GM19438 (cell line): ENCODE data around the gene CD36.

ENCODE experiments used
- ATAC-seq: cut with Tn5 transposase; IDR thresholded peaks from one replicate; pipeline ENCODE4 v1.9.1; 2021; ENCODE audit warnings: low read depth; ENCODE audit not compliant: unreplicated experiment

CD36 gene

DNA sequence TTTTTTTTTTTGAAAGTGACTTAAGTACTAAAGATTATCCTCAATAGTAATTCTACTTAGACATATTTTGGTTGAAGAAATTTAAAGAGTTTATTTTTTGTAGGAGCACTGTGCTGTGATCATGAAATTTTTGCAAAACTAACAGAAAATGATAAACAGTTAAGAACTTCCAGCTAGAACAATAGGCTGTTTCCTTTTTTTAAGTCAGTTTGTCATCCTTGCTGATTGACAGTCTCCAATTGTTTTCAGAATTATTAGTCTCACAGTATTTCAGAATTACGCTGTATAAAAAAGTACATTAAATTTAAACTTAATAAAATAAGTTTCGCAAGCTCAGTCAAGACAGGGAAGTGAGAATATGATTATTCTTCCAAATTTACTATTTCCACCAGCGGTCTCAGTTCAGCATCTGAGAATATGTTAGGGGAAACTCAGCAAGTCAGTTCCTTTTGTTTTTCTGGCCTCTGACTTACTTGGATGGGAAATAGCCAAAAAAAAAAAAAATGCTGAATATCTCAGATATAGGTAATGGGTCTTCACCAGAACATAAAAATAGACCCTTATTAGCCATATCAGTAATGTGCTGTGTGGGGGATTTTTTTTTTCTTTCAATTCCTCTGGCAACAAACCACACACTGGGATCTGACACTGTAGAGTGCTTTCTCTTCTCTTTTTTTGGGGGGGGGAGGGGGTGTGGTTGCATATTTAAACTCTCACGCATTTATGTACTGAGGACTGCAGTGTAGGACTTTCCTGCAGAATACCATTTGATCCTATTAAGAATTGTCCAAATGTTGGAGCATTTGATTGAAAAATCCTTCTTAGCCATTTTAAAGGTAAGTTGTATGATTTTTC is at the start of gene CD36:
CD36 (plus strand) TSS at position 732 of the 855 bp plus-strand sequence. CDS start 8,099 bp downstream, outside the sequence.
- no peak for ATAC-seq

DNA sequence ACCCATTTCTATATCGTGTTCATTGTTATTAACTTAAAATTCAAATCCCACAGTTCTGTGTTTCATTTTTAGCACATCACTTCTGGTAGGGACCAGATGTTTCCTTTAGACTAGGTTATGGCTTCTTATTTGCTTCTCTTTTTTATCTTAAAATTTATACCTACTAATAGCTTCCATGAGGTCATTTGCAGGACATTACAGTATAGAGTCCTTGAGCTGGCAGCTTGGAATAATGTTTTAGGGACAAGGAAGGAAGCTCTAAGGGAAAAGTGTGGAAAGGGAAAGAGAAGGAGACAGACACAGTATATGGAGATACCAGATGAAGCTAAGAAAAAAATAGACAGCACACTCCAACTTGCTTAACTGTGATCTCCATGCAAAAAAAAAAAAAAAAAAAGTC is 48.8 kb upstream of the CD36 start:
- ATAC-seq, result no peak

- ATAC-seq, result no peak
Measured at GRCh38 chr7:80591654-80592053, 46.8 kb upstream of the CD36 start.

- no peak for ATAC-seq
Measured at GRCh38 chr7:80593869-80594586, 44.4 kb upstream of the CD36 start.

DNA sequence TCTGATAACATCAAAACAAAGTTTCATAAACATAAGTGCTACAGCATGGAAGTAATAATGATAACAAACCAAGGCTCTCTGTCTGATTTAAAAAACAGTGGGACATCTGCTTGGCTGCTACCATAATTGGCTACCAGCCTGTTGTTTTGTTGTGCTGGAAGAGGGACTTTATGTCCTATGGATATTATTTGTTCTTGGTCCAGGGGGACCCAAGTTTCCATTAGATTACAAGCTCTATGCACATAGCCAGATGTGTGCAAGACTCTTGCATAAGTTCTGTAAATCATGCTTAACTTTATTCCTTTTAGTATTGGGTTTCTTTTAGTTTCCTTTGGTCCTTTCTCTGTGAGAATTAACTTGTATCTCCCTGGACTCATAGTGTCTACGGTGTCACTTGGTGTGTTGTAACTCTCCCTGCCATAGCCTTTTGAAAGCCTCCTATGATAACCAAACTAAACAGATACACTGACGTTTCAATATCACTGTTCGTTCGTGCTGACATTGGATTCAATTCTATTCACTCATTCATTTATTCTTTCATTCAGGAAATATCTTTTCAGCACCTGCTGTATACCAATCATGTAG is 41.4 kb upstream of the CD36 start:
- ATAC-seq, result no peak

DNA sequence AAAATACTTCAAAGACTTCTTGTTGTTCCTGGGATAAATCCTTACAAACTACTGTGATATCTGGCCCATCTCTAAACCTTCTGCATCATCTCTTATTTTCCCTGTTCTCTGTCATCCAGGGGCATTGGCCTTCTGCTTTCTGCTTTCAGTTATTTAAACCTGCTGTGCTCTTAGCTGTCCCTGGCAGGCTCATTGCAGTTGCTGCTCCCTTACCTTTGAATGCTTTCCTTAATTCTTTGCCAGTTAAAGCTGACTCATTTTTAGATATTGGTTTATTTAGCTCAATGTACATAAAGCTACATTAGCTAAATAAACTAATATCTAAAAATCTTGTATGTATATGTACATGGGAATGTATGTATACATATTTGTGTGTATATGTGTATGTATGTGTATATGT is 40.6 kb upstream of the CD36 start:
- ATAC-seq, result no peak

GRCh38 chr7:80600046-80600445 is 38.4 kb upstream of the CD36 start:
- ATAC-seq, result no peak

- ATAC-seq, result no peak
Measured at GRCh38 chr7:80601999-80602398, 36.4 kb upstream of the CD36 start.

DNA sequence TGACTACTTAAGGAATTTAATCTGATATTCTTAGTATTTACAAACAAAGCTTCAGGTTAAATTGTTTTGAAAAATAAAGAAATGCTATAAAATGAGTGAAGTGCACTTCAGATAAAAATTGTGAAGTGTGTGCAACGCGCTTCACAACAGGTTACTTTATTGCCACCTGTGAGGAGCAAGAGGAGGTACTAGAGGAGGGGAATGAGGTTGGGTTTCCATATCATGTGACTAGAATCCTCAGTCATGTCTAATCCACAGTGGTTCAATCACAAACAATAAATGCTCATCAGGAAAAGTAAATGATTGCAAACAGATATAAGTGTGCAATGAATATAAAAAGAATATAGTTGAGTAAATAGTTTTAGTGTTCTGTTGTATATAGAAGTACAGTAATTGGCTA is 34.5 kb upstream of the CD36 start:
- no peak for ATAC-seq

GRCh38 chr7:80604436-80604835 is 34.0 kb upstream of the CD36 start:
- ATAC-seq, result no peak

DNA sequence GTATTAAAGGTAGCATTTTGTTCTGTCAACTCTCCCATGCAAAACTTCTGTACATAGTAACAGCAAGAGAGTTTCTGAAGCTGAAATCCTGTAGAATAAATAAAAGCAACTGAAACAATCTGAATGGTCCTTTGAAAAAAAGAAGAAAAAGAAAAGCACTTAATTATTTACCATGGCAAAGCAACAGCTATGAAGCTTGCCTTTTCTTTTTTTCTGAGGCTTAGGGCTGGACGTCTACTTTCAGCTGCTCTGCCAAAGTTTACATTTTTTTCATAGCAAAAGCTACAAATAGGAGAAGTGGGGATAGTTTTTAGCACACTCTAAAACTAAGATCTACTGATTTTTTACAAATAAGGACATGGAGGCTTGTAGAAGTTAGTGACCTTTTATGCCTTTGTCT is 31.3 kb upstream of the CD36 start:
- no peak for ATAC-seq

- no peak for ATAC-seq
Measured at GRCh38 chr7:80608336-80608735, 30.1 kb upstream of the CD36 start.

DNA sequence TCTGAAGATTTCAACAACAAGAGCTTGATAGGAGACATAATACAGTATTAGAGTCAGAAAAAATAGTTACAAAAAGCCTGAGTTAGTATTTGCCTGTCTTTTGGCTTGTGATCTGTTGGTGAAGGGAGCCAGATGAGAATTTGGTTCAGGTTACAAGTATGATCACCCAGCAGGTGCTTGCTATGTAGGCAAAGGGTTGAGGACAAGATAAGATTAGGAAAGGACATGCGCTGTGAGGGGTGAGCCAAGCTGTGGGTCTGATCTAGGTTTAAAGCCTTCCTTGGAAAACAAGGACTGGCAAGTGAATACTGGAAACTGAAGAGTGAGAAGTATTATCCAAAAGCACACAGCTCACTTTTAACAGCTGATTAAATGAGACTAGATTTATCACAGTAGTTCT is 28.7 kb upstream of the CD36 start:
- ATAC-seq, result no peak

GRCh38 chr7:80611353-80611752 is 27.1 kb upstream of the CD36 start:
- ATAC-seq, result no peak

- no peak for ATAC-seq
Measured at GRCh38 chr7:80611779-80612178, 26.7 kb upstream of the CD36 start.

GRCh38 chr7:80612880-80613279 is 25.6 kb upstream of the CD36 start:
- ATAC-seq, result no peak

DNA sequence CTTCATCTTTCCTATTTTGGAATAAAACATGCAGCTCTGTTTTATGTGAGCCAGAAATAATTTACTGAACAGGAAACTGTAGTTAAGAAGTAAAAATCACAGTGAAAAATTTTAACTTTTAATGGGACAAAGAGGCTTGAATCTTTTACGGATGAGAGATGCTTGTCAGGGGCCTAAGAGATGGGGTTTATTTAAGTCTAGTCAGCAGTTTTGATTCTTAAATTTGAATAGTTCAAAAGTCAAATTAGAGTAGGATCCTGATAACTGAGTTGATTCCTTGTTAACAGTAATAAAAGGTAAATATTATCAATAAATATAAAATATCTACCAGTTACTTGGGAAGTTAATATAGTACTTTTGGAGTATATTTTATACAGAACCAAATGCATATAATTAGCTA is 24.9 kb upstream of the CD36 start:
- ATAC-seq, result no peak

GRCh38 chr7:80614851-80615271 is 23.6 kb upstream of the CD36 start:
- ATAC-seq, result no peak

DNA sequence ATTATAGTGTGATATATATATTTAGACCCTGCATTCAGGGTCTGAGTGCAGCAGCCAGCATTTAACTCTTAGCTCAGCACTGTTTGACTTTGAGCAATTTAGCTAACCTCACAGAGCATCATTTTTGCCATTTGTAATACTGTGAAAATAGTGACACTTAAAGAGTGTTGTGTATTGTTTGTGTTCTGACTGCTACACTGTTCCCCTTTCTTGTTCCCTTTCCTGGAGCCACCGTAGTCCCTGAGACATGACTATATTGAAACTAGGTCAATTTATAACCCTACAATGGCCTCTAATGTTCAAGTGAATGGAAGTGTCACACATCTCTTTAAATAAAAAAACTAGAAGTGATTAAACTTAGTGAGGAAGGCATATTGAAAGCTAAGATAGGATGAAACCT is 20.3 kb upstream of the CD36 start:
- no peak for ATAC-seq

DNA sequence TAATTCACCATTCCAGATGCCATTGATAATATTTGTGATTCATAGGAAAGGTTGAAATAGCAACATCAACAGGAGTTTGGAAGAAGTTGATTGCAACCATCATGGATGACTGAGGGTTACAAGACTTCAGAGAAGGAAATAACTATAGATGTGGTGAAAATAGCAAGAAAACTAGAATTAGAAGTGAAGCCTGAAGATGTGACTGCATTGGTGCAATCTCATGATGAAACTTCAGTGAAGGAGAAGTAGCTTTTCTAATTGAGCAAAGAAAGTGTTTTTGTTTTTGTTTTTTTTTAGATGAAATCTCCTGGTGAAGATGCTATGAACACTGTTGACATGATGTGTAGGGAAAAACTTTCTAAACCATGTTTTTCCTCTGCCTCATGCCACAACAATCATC is 18.7 kb upstream of the CD36 start:
- no peak for ATAC-seq

DNA sequence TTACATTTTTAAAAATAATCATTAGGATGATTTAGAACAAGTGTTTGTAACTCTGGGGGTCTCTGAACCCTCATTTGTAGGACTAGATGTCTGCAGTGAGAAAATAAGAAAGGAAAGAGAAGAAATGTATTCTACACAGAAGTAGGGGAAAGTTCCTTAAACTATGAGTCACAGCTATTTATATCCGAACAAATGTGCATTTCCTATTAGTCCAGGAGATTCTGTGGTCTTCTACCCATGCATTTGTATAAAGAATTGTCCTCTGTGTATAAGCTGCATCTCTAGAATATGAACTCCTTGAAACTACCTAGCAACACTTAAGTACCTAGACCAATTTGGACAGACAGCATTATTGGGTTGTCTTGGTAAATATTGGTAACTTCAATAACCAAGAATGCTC is 15.9 kb upstream of the CD36 start:
- ATAC-seq, result no peak
